NCI-H748 (cell line): ENCODE data around the gene FREM2.
A peak's percentile ranks its signal among the peaks of the same experiment; 100 is the strongest.

ENCODE experiments used
- DNase-seq: peaks from one replicate; lab custom pipeline; 2025; ENCODE audit not compliant: unreplicated experiment; lab: John Stamatoyannopoulos, UW

The FREM2 gene

DNA sequence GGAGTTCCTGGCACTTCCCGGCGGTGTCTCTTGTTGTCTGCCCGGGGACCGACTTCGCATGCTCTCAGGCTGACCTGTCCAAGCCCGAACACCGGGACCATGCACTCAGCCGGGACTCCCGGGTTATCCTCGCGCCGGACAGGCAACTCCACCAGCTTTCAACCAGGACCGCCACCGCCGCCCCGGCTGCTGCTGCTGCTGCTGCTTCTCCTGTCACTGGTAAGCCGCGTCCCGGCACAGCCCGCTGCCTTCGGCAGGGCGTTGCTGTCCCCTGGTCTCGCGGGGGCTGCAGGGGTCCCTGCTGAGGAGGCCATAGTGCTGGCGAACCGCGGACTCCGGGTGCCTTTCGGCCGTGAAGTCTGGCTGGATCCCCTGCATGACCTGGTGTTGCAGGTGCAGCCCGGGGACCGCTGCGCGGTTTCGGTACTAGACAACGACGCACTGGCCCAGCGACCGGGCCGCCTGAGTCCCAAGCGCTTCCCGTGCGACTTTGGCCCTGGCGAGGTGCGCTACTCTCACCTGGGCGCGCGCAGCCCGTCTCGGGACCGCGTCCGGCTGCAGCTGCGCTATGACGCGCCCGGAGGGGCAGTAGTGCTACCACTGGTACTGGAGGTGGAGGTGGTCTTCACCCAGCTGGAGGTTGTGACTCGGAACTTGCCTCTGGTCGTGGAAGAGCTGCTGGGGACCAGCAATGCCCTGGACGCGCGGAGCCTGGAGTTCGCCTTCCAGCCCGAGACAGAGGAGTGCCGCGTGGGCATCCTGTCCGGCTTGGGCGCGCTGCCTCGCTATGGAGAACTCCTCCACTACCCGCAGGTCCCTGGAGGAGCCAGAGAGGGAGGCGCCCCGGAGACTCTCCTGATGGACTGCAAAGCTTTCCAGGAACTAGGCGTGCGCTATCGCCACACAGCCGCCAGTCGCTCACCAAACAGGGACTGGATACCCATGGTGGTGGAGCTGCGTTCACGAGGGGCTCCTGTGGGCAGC is 661 bp downstream of the FREM2 start:
- peak; percentile 72 for DNase-seq

DNA sequence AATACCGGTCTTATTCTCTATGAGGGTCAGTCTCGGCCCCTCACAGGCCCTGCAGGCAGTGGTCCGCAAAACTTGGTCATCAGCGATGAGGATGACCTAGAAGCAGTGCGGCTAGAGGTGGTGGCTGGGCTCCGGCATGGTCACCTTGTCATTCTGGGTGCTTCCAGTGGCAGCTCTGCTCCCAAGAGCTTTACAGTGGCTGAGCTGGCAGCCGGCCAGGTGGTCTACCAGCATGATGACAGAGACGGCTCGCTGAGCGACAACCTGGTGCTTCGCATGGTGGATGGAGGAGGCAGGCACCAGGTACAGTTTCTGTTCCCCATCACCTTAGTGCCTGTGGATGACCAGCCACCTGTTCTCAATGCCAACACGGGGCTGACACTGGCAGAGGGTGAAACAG is 1.8 kb downstream of the FREM2 start:
- DNase-seq, result peak; percentile 51

DNA sequence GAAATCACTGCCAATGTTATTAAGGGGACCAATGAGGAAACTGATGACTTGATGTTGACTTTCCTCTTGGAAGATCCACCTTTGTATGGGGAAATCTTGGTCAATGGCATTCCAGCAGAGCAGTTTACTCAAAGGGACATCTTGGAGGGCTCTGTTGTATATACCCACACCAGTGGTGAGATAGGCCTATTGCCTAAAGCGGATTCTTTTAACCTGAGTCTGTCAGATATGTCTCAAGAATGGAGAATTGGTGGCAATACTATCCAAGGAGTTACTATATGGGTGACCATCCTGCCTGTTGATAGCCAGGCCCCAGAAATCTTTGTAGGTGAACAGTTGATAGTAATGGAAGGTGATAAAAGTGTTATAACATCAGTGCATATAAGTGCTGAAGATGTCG is 3.4 kb downstream of the FREM2 start:
- no peak for DNase-seq

DNA sequence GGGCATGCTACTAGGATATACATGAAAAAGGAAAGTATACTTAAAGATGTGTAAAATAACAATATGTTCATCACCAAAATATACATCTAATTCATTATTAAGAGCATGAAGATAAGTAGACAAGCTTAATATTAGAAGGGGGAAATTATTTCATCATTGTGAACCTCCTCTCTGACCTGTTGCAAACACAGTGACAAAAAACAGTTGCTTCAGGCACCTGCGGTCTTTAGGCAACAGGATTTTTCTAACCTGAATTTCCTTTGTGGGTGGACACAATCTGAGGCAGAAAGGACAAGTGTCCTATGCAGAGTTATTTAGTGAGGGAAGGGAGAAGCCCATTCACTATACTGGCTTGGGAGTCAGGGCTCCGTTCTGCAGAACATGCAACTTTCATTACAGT is 6.3 kb downstream of the FREM2 start:
- peak; percentile 32 for DNase-seq

DNA sequence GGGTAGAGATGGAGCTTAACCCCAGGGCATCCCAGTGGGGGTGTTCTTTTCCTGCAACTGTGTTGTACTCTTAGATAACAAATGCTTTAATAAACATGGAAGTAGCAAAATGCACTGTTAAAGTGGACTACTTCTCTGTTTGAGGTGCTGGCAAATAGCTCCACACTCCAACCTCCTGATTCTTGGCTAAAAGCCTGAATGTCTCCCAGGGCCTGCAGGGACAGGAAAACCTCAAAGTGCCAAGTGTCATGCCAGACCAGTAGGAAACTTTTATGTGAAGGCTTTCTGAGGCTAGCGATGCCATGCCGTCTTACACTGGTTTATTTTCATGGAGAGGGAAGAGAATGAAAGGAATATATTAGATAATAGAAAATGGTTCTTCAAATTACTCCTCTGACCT is 6.8 kb downstream of the FREM2 start:
- peak; percentile 29 for DNase-seq

DNA sequence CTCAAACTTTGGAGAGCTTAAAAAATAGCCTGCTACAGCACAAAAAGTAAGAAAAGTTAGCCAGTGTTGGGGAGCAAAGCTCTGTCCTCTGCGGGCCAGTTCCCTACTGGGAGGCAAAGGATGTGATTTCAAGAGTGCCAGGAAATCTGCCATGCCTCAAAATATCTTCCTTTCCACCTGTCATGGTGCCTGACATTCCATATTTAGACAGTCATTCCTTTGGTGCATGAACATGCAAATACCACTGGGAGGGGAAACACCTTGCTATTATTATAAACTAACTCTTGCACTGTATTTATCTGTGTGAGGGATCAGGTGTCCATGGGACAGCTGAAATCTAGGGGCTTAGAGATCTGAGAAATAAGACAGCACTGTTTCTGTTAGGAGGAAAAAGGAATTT is 10.3 kb downstream of the FREM2 start:
- no peak for DNase-seq

DNA sequence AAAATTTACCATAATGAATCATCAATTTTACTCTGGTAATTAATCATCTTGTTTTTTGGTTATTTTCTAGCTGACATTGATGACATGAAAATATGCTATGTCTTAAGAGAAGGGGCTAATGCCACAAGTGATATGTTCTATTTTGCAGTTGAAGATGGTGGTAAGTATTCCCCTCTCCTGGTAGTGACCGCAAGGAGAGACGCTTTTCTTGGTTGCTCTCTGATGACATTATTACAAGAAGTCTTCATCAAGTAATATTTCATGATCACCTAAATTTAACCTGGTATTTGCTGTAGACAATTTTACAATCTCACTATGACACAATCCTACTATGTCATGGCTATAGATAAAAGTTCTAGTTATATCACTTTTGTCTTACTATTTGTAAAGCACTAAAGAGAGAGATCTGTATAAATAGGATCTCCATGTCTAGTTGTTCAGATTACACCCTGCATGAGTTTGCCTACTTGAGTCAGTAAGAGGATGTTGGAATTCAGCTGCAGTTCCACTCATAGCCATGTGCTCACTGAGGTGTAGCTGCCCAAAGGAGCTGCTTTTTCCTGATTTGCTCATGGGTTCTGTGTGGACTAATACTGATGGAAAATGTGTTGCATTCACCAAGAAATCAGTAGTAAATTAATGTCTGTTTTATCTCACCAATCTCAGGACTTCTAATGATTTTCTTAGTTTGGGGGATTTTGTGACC is 10.9 kb downstream of the FREM2 start:
- peak; percentile 13 for DNase-seq

DNA sequence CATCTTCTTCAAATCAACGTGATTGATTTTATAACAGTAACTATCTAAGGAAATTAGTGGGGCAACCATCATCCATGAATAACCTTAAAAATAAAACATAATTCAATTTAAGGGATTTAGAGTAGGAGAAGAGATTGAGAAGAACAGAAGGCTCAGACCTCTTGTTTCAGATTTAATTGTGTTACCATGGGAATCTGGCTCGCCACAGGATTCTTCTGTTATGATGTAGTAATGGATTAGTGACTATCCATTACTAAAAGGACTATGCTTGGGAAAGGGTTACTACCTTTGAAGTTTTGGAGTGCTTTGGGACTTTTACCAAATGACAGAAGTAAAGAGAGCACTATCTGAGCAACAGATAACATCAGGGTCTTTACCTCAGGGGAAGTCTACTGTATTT is 13.2 kb downstream of the FREM2 start:
- DNase-seq, result peak; percentile 14

DNA sequence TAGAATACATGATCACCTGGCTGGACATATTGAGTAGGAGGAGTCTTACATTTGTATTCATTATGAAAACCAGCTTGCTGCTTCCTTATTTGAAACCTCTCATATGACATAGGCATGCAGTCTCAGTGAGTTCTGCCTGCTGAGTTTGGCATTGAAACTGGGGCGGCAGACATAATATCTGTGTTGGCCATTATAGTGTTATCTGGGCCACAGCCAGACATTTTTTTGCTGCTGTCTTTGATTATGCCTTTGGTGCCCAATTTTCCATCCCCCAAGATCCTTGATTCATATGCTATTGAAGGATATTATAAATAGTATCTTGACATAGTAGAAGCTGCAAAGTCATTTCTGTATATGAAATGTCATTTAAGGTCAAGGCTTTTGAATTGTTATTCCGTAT is 15.8 kb downstream of the FREM2 start:
- no peak for DNase-seq

DNA sequence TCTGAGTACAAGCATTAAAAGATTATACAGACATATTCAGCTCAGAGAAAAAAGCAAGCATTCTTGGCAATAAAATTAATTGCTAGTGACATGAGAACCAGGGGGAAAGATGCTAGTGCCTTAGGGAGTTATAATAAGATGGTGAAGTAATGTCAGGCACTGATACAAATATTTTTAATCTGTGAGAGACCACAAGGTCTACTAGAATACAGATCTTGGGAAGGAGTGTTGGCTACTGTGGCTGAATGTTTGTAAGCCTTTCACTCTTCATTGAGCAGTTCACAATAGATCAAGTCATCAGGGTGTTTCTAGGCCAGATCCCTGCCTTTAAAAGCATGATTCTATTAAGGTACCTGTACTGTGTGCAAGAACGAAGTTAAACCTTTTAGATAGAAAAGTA is 16.4 kb downstream of the FREM2 start:
- no peak for DNase-seq

DNA sequence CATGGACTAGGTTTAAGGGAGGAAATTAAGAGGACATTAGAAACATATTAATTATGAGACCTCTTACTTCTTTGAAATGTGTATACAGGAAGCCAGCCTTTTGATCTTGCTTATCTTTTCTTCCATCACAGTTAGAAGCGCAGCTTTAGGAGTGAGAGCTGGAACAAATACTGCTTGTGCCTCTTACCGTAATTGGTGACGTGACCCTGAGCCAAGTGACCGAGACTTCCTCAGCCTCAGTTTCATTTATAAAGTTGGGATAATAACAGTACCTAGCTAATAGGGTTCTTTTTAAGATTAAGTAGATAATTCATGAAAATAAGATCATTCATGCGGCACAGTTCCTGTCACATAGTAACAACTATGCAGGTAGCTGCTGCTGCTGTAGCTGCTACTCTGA is 18.5 kb downstream of the FREM2 start:
- no peak for DNase-seq

DNA sequence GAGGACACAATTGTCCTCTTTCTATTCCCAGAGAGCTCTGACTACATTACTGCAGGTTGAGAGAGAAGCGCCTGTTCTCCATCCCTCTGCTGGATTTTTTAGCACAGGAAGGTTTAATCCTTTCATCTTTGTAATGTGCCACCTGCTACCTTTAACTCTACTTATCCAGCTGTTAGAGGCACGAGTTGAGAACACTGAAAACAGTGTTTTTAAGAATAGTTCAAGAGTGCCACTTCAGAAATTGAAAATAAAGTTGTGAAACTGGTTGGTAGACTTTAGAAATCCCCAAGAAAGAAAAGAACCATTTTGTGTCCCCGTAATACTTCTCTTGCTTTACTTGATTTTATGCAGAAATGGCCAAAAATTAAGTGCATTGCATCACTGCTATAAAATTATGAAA is 20.6 kb downstream of the FREM2 start:
- no peak for DNase-seq

DNA sequence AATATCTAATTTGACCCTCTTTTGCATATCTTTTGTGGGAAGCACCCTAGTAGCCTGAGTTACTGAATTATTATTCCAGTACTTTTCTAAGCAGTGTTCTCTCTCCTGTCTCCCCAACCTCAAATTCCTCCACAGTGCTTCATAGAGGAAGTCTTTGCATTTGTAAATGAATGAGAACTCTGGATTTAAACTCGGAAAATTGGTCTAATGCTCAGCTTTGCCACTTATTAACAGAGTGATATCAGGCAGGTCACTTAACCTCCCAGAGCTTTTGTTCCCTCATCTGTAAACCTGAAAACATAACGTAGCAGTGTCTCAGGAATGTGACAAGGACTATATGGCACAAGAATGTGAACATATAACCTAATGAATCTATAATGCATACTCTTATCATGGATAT is 26.2 kb downstream of the FREM2 start:
- no peak for DNase-seq

DNA sequence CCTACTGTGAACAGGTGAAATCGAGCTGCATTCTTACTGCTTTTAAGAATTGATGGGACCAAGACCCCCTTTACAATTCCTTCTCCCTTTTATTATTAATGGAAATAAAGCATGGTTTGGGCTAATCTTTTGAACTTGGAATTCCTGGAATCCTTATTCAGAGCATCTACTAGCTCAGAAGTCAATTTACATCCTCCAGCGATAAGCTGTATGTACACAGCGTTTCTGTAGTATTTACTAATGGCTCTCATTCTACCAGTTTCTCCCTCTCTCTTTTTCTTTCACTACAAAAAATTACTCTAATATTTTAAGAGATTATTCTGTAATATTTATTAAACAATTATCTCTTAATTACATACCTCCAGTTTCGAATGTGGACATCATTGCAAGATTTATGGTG is 31.5 kb downstream of the FREM2 start:
- DNase-seq, result no peak

DNA sequence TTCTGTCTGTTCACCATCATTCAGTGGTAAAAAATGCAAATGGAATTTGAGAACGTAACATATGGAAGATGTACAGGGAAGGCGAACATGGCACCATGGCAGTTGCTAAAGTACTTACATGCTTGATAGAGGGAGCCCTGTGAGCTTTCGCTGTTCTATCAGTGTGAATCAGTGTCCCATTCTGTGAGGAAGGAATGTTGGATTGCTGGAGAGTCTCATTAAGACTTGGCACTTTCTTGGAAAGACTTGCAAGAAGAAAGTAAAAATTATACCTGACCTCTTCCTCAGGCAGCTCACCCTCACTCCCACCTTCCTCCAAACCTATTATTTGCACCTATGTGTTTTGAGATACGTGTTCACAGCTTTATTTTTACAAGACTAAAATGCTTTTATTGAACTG is 43.5 kb downstream of the FREM2 start:
- no peak for DNase-seq

DNA sequence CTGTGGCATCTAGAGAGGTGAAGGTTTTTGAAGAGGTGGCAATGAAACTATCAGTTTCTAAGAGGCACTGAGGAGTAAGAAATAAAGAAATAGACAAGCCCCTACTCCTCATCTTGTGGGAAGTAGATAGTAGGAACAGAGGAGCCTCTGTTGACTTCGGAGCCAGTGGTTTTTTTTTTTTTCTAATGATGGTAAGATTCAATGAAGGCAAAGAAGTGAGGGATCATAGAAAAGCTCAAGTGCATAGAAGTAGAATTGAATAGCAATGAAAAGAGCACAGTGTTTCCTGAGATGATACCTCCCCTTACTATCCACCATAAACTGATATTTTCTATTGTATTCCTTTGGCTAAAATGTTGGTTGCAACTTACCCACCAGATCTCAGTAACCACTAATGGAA is 46.3 kb downstream of the FREM2 start:
- no peak for DNase-seq

DNA sequence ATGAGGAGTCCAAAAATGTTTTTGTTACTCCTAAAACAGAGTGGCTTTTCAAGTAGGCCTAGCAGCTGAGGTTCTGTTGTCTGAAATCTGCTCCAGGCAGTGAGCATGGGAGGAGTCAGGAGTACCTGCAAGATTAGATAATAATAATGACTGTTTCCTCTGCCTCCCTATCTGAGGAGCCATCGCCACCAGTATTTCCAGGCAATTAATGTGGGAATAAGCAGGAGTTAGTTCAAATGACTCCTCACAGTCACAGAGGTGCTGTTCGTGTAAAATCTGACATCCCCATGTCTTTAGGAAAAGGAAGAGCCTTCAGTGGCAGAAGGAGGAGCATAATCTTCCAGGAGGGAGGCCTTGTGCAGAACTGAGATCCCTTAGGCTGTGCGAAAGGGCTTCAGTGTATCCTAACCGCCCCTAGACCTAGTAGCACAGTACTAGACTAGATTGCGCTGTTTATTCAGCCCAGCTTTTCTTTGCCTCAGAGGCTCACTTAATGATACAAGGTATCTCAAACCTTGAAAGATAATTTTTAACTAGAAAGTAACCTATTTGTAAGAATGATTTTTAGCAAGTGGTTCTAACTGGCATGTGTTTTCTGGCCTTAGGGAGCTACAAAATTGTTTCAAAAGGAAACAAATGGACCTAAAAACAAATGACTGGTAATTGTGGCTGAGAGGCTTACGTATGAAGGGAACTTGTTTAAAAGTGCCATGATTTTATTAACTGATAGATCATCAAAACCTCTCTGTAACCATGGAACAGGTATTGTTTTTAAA is 49.0 kb downstream of the FREM2 start:
- DNase-seq, result peak; percentile 50

DNA sequence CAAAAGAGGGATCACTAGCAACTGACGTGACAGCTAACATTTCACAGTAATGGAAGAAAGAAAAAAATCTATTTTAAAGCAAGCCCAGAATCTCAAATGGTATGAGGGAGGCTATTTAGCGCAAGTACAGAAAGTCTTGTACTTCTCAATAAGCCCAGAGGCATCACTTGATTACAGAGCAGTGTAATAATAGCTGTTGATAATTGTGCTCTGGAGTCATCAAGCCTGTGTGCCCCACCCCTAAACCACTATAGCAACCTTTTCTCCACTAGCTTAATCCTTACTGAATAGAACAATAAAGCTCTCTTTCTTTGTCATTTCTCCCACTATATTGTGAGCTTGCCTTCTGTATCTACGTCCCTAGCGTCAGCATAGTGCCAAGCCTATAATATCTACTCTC is 56.6 kb downstream of the FREM2 start:
- DNase-seq, result peak; percentile 93

DNA sequence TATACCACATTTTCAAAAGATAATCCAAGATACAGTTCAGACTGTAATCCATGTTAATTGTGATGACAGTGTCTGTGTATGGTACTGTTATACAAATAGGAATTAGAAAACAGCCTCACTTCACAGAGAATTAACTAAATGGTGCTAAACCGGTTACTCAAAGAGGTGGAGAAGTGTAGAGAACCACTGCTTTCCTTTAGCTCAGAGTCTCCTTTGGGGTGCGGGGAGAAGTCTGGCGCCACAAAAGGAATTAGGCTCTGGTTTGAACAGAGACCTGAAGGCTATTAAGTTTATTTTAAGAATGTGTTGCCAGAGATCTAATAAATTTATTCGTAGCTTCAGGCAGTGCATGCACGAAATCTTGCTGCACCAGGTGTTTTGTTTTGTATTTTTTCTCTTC is 65.8 kb downstream of the FREM2 start:
- peak; percentile 80 for DNase-seq

DNA sequence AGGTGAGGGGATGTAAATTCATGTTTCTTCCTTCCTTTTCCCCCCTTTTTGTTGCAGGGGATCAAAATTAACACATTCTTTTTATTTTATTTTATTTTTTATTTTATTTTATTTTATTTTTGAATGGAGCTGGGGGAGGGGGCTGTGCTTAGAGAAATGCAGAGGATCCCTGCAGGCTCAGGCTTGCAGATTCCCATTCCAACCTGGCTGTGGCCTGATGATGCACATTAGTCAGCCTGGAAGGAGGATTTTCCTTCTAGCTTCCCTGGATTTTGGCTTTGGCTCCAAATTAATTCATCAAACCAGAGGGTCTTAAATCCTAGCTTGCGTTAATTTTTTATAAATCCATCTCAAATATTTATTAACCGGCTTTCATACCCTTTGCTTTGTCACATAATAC is 67.0 kb downstream of the FREM2 start:
- no peak for DNase-seq

DNA sequence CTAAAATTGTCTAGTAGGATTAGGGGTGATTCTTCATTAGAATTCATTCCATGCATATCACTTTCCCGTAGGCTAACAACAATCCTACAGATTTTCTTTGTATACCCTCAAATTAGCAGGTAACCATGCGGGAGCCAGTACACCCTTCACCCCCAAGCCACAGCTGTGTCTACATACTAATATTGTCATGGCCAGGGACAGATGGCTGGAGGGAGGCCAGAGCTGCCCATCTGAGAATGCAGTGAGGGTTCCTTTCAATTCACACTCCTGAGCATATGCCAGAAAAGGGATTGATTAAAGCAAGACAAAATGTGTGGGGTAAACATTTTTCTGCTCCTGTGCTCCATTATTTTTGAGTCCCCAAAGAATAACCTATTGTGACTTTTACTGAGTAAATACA is 68.9 kb downstream of the FREM2 start:
- peak; percentile 97 for DNase-seq

DNA sequence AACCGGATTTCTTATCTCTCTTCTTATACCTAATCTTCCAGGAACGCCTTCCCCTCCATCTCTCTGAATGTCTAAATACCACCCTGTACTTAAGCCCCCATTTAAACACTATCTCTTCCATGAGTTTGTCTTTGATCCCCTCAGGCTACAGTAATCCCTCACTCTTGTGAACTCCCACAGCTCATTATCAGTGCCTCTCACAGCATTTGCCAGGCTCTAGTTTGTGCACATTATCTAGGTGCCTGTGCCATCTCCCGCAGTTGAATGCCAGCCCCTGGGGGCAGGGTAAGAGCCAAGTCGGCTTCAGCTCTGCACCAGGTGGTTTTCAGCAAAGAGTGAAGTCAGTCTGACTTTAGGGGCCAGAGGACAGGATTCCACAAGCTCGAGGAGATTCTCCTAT is 71.4 kb downstream of the FREM2 start:
- DNase-seq, result no peak
